Measurements from ENCODE around the gene RAP1GAP2.

Gene RAP1GAP2

DNA sequence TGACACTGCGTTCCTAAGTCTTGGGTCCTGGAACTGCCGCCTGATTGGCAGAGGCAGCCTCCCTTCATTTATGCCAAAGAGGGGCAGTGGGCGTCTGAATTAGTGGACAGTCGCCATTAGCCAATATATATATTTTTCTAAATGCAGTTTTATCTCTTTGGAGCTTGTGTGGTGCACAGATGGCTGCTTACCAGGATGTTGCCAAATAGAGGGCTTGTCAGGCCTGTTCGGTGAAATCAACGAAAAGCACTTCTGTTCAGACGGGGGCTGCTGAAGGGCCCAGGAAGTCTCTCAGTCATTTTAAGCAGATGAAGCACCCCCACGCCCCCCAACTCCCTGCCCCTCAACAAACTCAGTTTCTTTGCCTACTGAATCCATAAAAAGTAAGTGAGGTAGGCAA lies 66.0 kb downstream of the RAP1GAP2 start:
- TF ChIP-seq, protein P1, sequence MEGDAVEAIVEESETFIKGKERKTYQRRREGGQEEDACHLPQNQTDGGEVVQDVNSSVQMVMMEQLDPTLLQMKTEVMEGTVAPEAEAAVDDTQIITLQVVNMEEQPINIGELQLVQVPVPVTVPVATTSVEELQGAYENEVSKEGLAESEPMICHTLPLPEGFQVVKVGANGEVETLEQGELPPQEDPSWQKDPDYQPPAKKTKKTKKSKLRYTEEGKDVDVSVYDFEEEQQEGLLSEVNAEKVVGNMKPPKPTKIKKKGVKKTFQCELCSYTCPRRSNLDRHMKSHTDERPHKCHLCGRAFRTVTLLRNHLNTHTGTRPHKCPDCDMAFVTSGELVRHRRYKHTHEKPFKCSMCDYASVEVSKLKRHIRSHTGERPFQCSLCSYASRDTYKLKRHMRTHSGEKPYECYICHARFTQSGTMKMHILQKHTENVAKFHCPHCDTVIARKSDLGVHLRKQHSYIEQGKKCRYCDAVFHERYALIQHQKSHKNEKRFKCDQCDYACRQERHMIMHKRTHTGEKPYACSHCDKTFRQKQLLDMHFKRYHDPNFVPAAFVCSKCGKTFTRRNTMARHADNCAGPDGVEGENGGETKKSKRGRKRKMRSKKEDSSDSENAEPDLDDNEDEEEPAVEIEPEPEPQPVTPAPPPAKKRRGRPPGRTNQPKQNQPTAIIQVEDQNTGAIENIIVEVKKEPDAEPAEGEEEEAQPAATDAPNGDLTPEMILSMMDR (conservative IDR thresholded peaks at IDR 0.05; ENCODE audit: low read length), result no peak
- no peak overlapping the region for H3K4me3 ChIP-seq (ENCODE audit: low read length)
- DNase-seq (ENCODE audit: low read depth), result no peak

DNA sequence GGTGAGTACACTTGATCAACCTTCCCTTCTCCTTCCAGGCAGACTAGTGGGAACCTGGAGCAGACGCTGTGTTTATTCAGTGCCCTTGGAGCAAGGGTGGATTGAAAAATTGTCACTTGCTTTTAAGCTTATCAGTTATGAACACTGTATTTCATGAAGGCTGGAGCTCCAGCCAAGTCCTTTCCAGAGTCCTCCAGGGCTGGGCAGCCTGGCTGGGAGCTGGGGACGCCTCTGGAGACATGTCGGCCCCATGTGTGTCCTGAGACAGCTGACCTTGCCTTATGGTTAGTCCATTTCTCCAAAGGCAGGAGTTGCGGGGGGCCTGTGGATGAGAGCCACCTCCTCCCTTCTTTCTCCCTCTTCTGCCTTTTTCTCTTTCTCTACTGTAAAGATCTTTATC lies 67.0 kb downstream of the RAP1GAP2 start:
- TF ChIP-seq, protein P1 (conservative IDR thresholded peaks at IDR 0.05; ENCODE audit: low read length), result no peak
- H3K4me3 ChIP-seq (ENCODE audit: low read length), result no peak overlapping the region
- DNase-seq (ENCODE audit: low read depth), result no peak

DNA sequence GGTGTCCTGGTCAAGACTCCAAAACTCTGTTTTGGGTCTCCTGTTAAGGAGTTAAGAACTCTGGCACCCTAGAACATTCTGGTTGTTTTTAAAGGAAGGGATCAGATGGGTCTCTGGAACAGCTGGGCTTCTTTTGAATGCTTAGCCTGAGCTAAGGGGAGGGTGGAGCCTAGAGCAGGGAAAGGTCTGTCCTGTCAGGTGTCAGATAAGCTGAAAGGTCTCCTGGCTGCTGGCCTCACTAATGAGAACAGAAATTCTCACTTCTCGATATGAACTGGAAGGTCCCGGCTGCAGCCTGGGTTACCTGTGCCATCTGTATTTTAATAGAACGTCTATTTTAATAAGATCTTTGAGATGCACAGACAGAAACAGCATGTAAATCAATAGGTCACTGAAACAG lies 69.0 kb downstream of the RAP1GAP2 start:
- H3K4me3 ChIP-seq (ENCODE audit: low read length), result no peak overlapping the region
- TF ChIP-seq, protein P1 (conservative IDR thresholded peaks at IDR 0.05; ENCODE audit: low read length), result no peak
- no peak for DNase-seq (ENCODE audit: low read depth)

DNA sequence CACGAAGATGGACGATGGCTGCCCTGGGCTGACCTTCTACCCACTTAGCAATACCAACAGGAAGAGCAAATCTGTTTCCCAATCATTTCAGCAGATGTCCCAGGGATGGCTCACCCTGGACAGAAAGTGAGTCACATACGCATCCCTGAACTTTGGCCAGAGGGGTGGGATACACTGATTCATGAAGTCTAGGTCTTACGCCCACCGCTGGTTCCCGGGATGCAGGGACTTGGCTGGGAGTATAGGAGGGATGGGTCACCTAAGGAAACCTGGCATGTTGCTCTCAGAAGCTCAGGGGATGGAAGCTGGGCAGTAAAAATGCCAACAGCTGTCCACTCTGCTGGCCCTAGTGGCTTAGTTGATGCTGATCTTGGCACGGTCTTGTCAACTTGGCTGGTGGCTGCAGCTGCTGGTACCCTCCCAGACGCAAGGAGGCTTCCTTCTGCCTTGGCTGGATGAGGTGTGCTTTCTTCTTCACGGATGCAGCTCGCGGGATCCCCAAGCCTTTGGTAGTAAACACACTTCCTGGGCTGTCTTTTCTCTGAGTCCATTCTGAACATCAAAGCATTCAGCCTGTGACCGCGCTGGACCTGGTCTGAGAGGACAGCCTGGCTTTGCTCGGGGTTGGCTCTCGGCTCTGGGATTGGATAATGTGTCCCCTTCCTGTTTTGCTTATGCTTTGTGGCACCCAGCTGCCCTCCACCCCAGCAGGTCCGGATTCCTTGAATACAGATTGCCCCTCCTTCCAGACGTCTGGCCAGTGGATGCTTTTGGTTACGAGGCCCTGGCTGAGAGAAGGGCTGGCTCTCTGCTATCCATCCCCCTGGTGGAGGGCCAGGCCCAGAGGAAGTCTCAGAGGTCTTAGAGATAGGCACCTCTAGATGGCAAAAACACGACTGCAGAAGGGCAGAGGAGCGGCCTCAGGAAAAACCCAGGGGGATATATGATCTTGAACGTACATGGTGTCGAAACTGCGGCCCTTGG lies 71.5 kb downstream of the RAP1GAP2 start:
- DNase-seq (ENCODE audit: low read depth), result peak; percentile 62
- TF ChIP-seq, protein P1 (conservative IDR thresholded peaks at IDR 0.05; ENCODE audit: low read length), result no peak
- no peak overlapping the region for H3K4me3 ChIP-seq (ENCODE audit: low read length)

DNA sequence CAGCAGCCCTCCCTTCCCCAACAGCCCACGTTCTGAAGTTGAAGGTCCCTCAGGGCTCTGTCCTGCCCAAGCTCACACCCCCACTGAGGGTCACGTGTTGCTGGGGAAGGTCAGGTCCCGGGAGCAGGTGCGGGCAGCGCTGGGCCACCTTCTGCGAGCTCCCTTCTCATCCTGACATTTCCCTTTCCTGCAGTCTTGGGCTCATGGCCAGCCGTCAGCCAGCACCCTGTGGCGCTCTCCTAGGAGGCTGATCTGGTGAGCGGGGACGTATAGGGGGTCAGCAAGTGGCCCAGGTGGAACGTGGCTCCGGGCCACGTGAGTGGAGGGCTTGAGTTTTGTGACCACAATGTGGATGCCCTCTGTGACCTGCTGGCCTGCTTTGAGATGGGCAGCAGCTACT lies 73.4 kb downstream of the RAP1GAP2 start:
- no peak for DNase-seq (ENCODE audit: low read depth)
- no peak overlapping the region for H3K4me3 ChIP-seq (ENCODE audit: low read length)
- TF ChIP-seq, protein P1 (conservative IDR thresholded peaks at IDR 0.05; ENCODE audit: low read length), result no peak

DNA sequence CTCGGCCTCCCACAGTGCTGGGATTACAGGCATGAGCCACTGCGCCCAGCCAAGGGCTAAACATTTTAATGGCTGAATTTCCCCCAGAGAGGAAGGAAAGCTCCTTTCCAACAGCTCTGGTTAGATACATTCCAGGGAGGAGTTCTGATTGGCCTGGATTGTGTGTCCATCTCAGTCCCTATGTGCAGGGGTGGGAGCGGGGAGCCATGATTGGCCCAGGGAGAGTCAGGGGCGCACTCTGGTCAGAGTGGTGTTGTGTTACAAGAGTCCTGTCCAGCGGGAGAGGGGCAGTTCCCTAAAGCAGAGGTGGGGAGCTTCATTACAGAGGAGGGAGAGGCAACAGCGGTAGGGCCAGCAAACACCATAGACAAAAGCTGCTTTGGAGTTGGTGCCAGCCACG lies 75.0 kb downstream of the RAP1GAP2 start:
- no peak overlapping the region for H3K4me3 ChIP-seq (ENCODE audit: low read length)
- TF ChIP-seq, protein P1 (conservative IDR thresholded peaks at IDR 0.05; ENCODE audit: low read length), result no peak
- DNase-seq (ENCODE audit: low read depth), result no peak

DNA sequence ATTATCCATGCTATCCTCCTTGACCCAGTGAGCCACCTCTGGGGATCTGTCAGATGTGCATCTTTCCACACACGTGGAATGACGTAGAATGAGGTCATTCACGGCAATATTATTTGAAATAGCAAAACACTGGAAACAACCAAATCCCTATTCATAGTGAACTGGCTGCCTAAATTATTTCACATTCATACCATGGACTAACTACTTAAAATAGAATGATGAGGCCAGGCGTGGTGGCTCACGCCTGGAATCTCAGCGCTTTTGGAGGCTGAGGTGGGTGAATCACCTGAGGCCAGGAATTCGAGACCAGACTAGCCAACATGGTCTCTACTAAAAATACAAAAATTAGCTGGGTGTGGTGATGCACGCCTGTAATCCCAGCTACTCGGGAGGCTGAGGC lies 75.5 kb downstream of the RAP1GAP2 start:
- no peak overlapping the region for H3K4me3 ChIP-seq (ENCODE audit: low read length)
- TF ChIP-seq, protein P1 (conservative IDR thresholded peaks at IDR 0.05; ENCODE audit: low read length), result no peak
- DNase-seq (ENCODE audit: low read depth), result no peak

Data from AG10803 (cell line).